ENCODE measurements around the gene GNAL. TPM values are rescaled to one million over a fixed set of nuclear protein-coding genes. Genes with fewer than 3 reads are reported as not detected.
"Not testable (repeated sequence)": the region's sequence is repeated elsewhere in the genome, so short reads cannot be mapped to it uniquely, and the experiment has no call there.

GNAL gene
- total RNA-seq, 1 experiment from 2014 or later = 24.5 TPM

- Histone ChIP-seq H3K36me3 (replicated peaks; ENCODE audit: control insufficient read depth, insufficient read depth, low read length) (no peaks in the 10 kb centered on the region), H3K27me3 (ENCODE audit: control insufficient read depth, insufficient read depth, low read length) (no peaks in the 10 kb centered on the region), H3K4me3 (ENCODE audit: insufficient read depth, low read depth, low read length) (no peak overlapping the region)
- no peak for DNase-seq
Observed at GRCh38 chr18:11902522-11903292, 213.6 kb downstream of the GNAL start.

- no peaks in the 10 kb centered on the region for H3K36me3 ChIP-seq (replicated peaks; ENCODE audit: control insufficient read depth, insufficient read depth, low read length)
- DNase-seq = no peak
Observed at GRCh38 chr18:11905613-11906012, 216.5 kb downstream of the GNAL start.

GRCh38 chr18:11906176-11906575 is 217.1 kb downstream of the GNAL start:
- Histone ChIP-seq H3K36me3 (replicated peaks; ENCODE audit: control insufficient read depth, insufficient read depth, low read length) (no peaks in the 10 kb centered on the region), H3K4me3 (ENCODE audit: insufficient read depth, low read depth, low read length) (no peak overlapping the region), H3K27me3 (ENCODE audit: control insufficient read depth, insufficient read depth, low read length) (peaks cover 2% of the 10 kb centered on the region; the same call in 1 of the 2 replicates)
- no peak for DNase-seq

More at GRCh38 chr18:11905613-11906012, 216.5 kb downstream of the GNAL start:
- peaks cover 2% of the 10 kb centered on the region; the same call in 1 of the 2 replicates for H3K27me3 ChIP-seq (ENCODE audit: control insufficient read depth, insufficient read depth, low read length)
- H3K4me3 ChIP-seq (ENCODE audit: insufficient read depth, low read depth, low read length) = no peak overlapping the region

DNA sequence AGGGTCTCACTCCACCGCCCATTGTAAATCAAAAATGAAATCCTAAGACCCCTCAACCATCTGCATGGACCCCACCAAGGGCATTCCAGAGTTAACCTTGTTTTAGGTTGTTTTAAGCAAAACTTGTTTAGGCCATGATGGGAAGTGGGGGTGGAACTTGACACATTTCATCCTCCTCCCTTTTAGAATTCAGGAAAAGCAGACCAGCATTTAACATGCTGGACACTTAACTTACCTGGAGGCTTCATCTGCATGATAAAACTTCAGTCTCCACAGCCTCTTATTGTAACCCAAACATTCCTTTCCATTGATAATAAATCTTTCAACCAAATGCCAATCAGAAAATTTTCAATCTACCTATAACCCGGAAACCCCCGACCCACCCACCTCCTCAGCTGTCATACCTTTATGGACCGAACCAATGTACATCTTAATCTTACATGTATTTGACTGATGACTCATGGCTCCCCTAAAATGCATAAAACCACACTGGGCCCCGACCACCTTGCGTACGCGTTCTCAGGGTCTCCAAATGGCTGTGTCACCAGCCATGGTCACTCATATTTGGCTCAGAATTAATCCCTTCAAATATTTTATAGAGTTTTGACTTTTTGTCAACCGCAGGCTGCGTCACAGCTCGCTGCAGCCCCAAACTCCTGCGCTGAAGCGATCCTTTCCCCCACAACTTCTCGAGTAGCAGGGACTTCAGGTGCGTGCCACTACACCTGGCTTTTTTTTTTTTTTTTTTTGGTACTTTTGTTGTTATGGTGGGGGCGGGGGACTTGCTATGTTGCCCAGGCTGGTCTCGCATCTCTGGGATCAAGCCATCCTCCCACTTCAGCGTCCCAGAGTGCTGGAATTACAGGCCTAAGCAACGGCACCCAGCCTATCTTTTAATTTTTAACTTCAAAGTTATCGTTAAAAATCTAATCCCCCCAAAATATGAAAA is 218.1 kb downstream of the GNAL start:
- peak overlapping the region; percentile 80 for H3K4me3 ChIP-seq (ENCODE audit: insufficient read depth, low read depth, low read length)
- H3K36me3 ChIP-seq (replicated peaks; ENCODE audit: control insufficient read depth, insufficient read depth, low read length) = no peaks in the 10 kb centered on the region
- peaks cover 2% of the 10 kb centered on the region; the same call in 1 of the 2 replicates for H3K27me3 ChIP-seq (ENCODE audit: control insufficient read depth, insufficient read depth, low read length)
- DNase-seq = no peak

DNA sequence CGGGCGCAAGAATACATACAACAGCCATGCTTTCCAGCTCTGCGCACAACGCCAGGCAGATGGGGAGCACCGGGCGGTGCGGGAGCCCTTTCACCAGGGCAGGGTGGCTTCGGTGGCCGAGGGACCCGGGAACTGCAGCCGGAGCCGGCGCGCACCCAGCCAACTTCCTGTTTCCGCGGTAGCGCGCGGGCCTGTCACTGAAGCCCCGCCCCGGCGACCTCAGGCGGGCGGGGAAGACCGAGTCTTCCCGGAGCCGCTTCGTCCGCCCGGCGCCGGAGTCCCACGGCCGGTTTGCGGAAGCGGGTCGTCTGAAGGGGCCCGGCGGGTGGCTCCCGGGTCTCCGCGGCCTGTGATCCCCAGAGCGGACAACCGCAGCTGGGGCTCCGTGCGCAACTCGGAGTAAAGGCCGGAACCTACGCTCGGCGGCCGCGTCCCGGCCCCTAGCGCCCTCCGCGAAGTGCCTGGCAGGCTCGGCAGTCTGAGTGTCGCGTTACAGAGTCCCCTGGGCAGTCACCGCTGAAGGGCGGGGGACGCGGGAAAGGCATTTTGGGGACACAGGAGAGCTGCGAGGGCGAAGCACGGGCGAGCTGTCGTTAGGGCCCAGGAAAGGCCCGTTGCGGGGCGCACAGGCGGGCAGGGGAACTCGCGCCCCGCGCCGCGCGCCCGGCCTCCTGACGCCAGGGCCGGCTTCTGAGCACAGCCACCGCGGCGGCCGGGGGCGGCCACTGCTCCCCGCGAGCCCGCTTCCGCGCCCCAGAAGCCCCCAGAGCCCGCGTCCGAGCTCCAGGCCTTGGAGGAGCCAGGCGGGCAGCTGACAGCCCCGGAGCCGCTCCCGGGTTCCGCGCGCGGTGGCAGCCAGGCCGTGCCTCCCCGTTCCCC is 219.4 kb downstream of the GNAL start, which contains the start of gene MPPE1:
Gene MPPE1 (minus strand): TSS at position 136 of the 879 bp plus-strand sequence. CDS start 11,053 bp downstream, outside the sequence.
- Histone ChIP-seq H3K4me3 (ENCODE audit: insufficient read depth, low read depth, low read length) (peak within 1 kb of the TSS; percentile 80), H3K27me3 (ENCODE audit: control insufficient read depth, insufficient read depth, low read length) (peaks cover 2% of the 10 kb centered on the region; the same call in 1 of the 2 replicates), H3K36me3 (replicated peaks; ENCODE audit: control insufficient read depth, insufficient read depth, low read length) (no peaks in the 10 kb centered on the region)
- peak; percentile 94 for DNase-seq

- DNase-seq = no peak
- Histone ChIP-seq H3K4me3 (ENCODE audit: insufficient read depth, low read depth, low read length) (peak overlapping the region; percentile 80), H3K27me3 (ENCODE audit: control insufficient read depth, insufficient read depth, low read length) (peaks cover 2% of the 10 kb centered on the region; the same call in 1 of the 2 replicates), H3K36me3 (replicated peaks; ENCODE audit: control insufficient read depth, insufficient read depth, low read length) (no peaks in the 10 kb centered on the region)
Observed at GRCh38 chr18:11909061-11909455, 220.0 kb downstream of the GNAL start.

DNA sequence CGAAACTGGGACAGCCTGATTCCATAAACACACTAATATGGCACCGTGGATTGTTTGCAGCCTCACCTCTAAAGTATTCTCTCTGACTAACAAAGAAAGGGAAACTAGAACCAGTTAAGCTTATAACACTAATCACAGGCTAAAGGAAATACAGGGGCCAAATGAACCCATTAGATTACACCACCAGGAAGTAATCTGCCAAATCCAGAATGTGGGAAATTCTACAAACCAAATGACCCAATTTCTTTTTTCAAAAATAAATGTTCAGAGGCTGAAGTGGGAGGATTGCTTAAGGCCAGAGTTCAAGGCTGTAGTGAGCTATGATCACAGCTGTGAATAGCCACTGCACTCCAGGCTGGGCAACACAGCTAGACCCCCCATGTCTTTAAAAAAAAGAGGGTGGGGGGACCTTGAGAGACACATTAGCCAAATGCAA is 220.5 kb downstream of the GNAL start:
- no peaks in the 10 kb centered on the region for H3K36me3 ChIP-seq (replicated peaks; ENCODE audit: control insufficient read depth, insufficient read depth, low read length)
- peaks cover 2% of the 10 kb centered on the region; the same call in 1 of the 2 replicates for H3K27me3 ChIP-seq (ENCODE audit: control insufficient read depth, insufficient read depth, low read length)
- DNase-seq = no peak
- no peak overlapping the region for H3K4me3 ChIP-seq (ENCODE audit: insufficient read depth, low read depth, low read length)

- not testable (repeated sequence) for H3K36me3 ChIP-seq (replicated peaks; ENCODE audit: control insufficient read depth, insufficient read depth, low read length); H3K4me3 ChIP-seq (ENCODE audit: insufficient read depth, low read depth, low read length); H3K27me3 ChIP-seq (ENCODE audit: control insufficient read depth, insufficient read depth, low read length); DNase-seq
Observed at GRCh38 chr18:11916880-11917279, 227.8 kb downstream of the GNAL start.

GRCh38 chr18:11919522-11919921 is 230.5 kb downstream of the GNAL start:
- DNase-seq; H3K27me3 ChIP-seq (ENCODE audit: control insufficient read depth, insufficient read depth, low read length); H3K36me3 ChIP-seq (replicated peaks; ENCODE audit: control insufficient read depth, insufficient read depth, low read length); H3K4me3 ChIP-seq (ENCODE audit: insufficient read depth, low read depth, low read length): not testable (repeated sequence)

GRCh38 chr18:11923450-11923849 is 234.4 kb downstream of the GNAL start:
- no peaks in the 10 kb centered on the region for H3K27me3 ChIP-seq (ENCODE audit: control insufficient read depth, insufficient read depth, low read length)
- H3K36me3 ChIP-seq (replicated peaks; ENCODE audit: control insufficient read depth, insufficient read depth, low read length) = no peaks in the 10 kb centered on the region
- no peak for DNase-seq
- H3K4me3 ChIP-seq (ENCODE audit: insufficient read depth, low read depth, low read length) = no peak overlapping the region

- Histone ChIP-seq H3K4me3 (ENCODE audit: insufficient read depth, low read depth, low read length) (no peak overlapping the region), H3K36me3 (replicated peaks; ENCODE audit: control insufficient read depth, insufficient read depth, low read length) (no peaks in the 10 kb centered on the region), H3K27me3 (ENCODE audit: control insufficient read depth, insufficient read depth, low read length) (no peaks in the 10 kb centered on the region)
- DNase-seq = no peak
Observed at GRCh38 chr18:11925800-11926481, 236.9 kb downstream of the GNAL start.

DNA sequence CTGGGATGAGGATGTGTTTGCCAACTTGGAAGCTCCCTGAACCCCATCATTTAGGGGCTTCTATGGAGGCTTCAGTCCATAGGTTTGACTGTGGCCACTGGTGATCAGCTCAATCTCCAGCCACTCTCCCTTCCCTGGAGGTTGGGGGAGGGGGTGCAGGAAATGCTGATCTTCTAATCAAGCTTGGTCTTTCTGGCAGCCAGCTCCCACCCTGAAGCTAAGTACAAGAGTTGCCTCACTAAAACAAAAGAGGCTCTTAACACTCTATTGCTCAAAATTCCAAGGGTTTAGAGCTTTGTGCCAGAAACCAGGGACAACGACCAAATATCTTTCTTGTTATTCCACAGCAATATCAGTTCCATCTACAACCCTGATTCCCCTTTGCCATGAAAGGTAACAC is 238.4 kb downstream of the GNAL start:
- Histone ChIP-seq H3K36me3 (replicated peaks; ENCODE audit: control insufficient read depth, insufficient read depth, low read length) (no peaks in the 10 kb centered on the region), H3K27me3 (ENCODE audit: control insufficient read depth, insufficient read depth, low read length) (no peaks in the 10 kb centered on the region), H3K4me3 (ENCODE audit: insufficient read depth, low read depth, low read length) (no peak overlapping the region)
- no peak for DNase-seq

DNA sequence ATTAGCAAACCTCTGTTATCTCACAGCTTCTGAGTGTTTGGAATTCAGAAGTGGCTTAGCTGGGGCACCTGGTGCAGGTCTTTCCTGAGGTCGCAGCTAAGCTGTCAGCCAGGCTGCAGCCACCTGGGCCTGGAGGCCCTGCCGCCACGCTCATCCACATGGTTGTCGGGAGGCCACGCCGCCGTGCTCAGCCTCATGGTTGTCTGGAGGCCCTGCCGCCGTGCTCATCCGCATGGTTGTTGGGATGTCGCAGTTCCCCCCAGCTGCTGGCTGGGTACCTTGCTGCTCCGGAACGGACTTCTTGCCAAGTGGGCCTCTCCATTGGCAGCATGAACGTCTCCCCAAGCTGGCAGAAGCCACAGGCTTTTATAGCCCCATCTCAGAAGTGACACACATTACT is 243.3 kb downstream of the GNAL start:
- no peak for DNase-seq
- H3K36me3 ChIP-seq (replicated peaks; ENCODE audit: control insufficient read depth, insufficient read depth, low read length) = no peaks in the 10 kb centered on the region
- H3K4me3 ChIP-seq (ENCODE audit: insufficient read depth, low read depth, low read length) = no peak overlapping the region
- no peaks in the 10 kb centered on the region for H3K27me3 ChIP-seq (ENCODE audit: control insufficient read depth, insufficient read depth, low read length)

All from H7 (cell line).